GM13977 (cell line): ENCODE data around the gene TBC1D22A.

Experiments used
- DNase-seq: peaks from one replicate; pipeline ENCODE4 v3.0.0; 2012; ENCODE audit warnings: low spot score
- in situ Hi-C: fragments of 300-500 bp; cut with MboI; formaldehyde crosslinking; loops from one replicate; pipeline ENCODE4 v1.12.0; 2022; ENCODE audit warnings: low sequenced_read_pairs, low pct_unique_long_range_greater_than_20kb, mixed read lengths, inconsistent platforms; ENCODE audit not compliant: unreplicated experiment
- TF ChIP-seq, protein P1 (sequence below): IDR thresholded peaks from 2 replicates; pipeline ENCODE4 v1.5.1; 2012; ENCODE audit warnings: mild to moderate bottlenecking, control low read depth; ENCODE audit not compliant: insufficient read depth; ENCODE audit errors: extremely low read depth, missing control alignments

Gene TBC1D22A

DNA sequence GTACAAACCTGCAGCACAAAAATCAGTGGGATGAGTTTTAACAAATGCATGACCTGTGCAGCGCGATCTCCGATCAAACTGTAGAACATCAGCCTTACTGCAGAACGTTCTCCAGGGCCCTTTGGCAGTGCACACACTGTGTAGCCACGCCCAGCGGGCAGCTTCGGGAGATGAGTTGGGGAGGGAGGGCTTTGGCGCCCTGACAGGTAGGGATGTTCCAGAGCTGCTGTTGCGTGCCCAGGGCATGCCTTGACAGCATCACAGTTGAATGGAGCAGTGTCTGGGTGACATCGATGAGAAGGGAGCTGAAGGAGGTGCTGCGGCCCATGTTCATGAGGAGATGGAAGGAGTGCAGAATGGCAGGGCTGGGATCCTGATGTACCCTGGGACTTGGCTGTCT, 80.2 kb downstream of the TBC1D22A start:
- in situ Hi-C loops, result no loop called here
- DNase-seq, result no peak
- TF ChIP-seq, protein P1, sequence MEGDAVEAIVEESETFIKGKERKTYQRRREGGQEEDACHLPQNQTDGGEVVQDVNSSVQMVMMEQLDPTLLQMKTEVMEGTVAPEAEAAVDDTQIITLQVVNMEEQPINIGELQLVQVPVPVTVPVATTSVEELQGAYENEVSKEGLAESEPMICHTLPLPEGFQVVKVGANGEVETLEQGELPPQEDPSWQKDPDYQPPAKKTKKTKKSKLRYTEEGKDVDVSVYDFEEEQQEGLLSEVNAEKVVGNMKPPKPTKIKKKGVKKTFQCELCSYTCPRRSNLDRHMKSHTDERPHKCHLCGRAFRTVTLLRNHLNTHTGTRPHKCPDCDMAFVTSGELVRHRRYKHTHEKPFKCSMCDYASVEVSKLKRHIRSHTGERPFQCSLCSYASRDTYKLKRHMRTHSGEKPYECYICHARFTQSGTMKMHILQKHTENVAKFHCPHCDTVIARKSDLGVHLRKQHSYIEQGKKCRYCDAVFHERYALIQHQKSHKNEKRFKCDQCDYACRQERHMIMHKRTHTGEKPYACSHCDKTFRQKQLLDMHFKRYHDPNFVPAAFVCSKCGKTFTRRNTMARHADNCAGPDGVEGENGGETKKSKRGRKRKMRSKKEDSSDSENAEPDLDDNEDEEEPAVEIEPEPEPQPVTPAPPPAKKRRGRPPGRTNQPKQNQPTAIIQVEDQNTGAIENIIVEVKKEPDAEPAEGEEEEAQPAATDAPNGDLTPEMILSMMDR, result no peak

DNA sequence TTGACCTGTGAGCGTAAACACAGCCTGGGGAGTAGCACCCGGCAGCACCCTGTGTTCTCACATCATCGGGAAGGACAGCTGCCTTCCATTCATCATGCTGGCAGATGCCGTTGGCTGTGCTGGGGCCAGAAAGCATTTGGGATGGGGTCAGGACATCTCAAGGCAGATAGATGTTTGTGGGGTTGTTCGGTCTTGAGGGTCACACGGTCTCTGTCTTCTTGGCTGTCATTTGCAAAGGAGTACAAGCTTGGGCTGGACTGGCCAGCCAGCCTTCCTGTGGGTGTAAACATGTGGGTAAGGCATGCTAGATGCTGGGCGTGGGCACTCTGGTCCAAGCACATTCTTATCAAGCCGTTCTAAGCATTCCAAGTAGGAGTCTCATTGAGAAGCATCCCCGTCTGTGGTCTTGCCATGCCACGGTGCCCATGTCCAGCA, 81.4 kb downstream of the TBC1D22A start:
- in situ Hi-C loops, result no loop called here
- DNase-seq, result no peak
- TF ChIP-seq, protein P1, result no peak

DNA sequence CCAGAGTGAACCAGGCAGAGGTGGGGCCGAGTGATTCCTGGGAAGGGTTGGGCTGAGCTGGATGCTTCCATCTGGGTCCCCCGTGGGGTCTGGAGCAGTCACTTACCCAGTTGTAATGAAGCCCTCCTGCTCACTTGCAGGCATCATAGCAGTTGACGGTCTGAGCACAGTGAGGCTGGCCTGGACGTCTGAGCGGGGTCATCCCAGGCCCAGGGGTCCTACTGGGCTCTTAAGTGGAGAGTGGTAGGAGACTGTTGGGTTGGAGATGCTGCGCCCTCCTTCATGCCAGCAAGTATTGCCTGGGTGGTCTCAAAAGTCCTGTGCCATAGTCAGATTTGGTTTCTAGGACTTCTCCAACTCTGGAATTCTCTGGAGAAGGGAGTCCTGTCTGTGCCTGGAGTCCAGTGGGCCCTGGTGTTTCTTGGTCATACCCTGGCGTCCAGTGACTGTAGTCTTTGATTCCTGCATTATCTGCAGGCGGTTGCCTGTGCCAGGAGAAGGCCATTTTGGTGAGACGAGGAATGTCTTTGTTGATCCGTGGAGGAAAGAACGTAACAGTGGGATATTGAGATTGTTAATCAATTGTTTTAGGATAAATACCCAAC, 82.3 kb downstream of the TBC1D22A start:
- in situ Hi-C loops, result no loop called here
- TF ChIP-seq, protein P1, result no peak
- no peak for DNase-seq

DNA sequence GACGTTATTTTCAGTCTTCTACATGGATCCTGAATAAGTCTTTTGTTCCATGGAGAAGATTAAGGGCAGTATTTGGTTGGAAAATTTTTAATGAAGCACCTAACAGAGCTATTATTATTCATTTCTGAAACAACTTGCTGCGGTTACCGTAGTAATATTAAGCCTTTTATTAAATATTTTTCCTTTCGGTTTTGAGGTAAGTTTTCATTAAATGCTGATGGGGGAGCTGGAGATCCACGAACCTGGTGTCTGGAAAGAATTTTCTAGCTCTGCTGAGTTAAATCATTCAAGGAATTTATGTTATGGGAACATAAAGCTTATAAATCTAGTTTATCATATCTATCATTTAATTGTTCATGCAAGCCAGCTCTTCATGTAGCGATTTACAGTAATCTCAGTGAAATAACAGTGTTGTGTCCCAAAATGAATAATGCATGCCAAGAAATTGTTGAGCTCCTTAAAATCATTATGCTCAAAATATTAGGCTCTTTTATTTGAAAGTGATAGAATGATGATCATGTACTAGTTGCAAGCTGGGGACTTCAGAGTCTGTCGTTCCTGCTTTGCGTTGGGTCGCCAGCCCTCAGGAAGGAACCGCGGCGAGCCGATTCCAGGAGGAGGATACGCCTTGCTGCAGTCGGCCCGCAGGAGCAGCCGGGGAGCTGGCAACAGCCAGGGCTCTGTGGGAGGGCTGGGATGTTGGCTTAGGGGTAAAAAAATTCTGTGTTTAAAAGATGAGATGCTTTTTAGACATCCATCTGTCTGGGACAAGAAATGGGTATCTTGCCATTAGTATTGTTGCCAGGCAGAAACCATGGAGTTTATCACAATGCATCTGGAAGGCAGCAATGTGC, 83.1 kb downstream of the TBC1D22A start:
- TF ChIP-seq, protein P1, result no peak
- in situ Hi-C loops, result no loop called here
- no peak for DNase-seq

DNA sequence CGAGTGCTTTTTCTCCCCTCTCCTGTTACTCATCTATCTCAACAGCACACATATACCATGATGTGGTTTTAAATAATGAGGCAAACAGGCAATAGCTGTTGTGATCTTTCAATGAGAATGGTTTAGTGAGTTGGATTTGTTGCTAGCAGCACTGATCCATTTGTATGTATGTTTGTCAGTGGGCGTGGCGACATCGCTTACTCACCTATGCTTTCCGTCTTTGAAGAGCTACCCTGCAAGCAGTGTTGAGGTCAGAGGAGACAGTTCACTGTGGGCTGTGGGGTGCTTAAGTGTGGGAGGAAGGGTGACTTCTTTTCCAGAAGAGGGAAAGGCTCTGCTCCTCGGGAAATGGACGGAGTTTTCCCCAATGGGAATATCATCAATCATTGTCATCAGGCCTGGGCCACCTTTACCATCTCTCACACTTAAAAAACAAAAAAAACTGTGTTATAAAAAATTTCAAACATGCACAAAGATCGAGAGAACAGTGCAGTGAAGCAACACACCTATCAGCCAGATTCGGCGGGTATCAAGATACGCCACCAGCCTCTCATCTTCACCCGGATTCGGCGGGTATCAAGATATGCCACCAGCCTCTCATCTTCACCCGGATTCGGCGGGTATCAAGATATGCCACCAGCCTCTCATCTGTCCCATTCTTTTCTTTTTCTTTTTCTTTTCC, 83.8 kb downstream of the TBC1D22A start:
- TF ChIP-seq, protein P1, result no peak
- in situ Hi-C loops, result no loop called here

DNA sequence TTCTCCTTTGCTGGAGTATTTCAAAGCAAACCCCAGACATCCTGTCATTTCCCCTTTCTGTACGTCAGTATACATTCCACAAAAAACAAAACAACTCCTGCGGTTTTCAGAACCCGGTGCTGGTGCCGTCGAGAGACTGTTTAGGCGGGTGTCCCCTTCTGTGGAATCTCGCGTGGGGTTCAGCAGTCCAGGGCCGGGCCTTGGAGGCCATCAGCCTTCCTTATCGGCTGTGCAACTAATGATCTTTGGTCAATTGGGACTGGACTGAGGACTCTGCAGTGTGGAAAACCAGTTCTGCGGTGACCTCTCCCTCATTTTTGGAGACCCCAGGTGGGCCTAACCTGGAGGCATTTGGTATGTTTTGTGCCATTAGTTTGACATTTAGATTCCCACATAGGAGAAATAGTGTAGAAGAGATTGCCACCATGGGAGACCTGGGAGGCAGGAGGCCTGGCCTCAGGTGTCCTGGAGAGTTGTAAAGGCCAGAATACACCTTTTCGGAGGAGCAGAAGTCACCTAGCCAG, 84.4 kb downstream of the TBC1D22A start:
- in situ Hi-C loops, result no loop called here
- TF ChIP-seq, protein P1, result no peak
- DNase-seq, result no peak

More for the DNA sequence above, 83.8 kb downstream of the TBC1D22A start:
- no peak for DNase-seq
